HepG2 (cell line): ENCODE measurements around the gene DPP7. TPM values are rescaled to one million over a fixed set of nuclear protein-coding genes. Genes with fewer than 3 reads are reported as not detected.

Experiments used
- AGO2 ChIP-seq: fragments of 200-400 bp; formaldehyde crosslinking; optimal IDR thresholded peaks from 2 replicates; pipeline ENCODE3; 2017; ENCODE audit warnings: mild to moderate bottlenecking, low read depth, low read length, moderate library complexity
- CEBPG ChIP-seq: IDR thresholded peaks from 2 replicates; pipeline ENCODE4 v1.6.1; 2016
- ELF3 ChIP-seq: IDR thresholded peaks from 2 replicates; pipeline ENCODE4 v1.6.1; 2016; ENCODE audit warnings: missing genetic modification reagents, missing compliant biosample characterization
- HMGXB3 ChIP-seq: sonication (generic); formaldehyde crosslinking; IDR thresholded peaks from 2 replicates; pipeline ENCODE4 v1.4.0; 2020; ENCODE audit warnings: missing genetic modification reagents, borderline replicate concordance
- HNF4A ChIP-seq: sonication (generic); formaldehyde crosslinking; IDR thresholded peaks from 2 replicates; pipeline ENCODE4 v1.4.0; 2020; ENCODE audit warnings: missing genetic modification reagents
- KDM2A ChIP-seq: sonication (generic); formaldehyde crosslinking; IDR thresholded peaks from 2 replicates; pipeline ENCODE4 v1.4.0; 2020; ENCODE audit warnings: low read depth, missing genetic modification reagents, borderline replicate concordance
- MAZ ChIP-seq, 2 experiments: sonication (generic) in 1 of 2; formaldehyde crosslinking in 1 of 2; IDR thresholded peaks; 2 replicates each; pipeline versions ENCODE4 v1.5.0 to v1.6.1; 2012 to 2020; ENCODE audit warnings: low read depth in 2 of 2, mild to moderate bottlenecking in 2 of 2, borderline replicate concordance in 1 of 2, improper control_type of control experiment in 1 of 2, low read length in 1 of 2, missing genetic modification reagents in 1 of 2, moderate library complexity in 1 of 2
- MLLT10 ChIP-seq: sonication (generic); formaldehyde crosslinking; IDR thresholded peaks from 2 replicates; pipeline ENCODE4 v1.4.0; 2020; ENCODE audit warnings: missing genetic modification reagents
- MXD4 ChIP-seq: IDR thresholded peaks from 2 replicates; pipeline ENCODE4 v1.6.1; 2016; ENCODE audit warnings: mild to moderate bottlenecking, missing biosample characterization, missing genetic modification reagents
- NR2F6 ChIP-seq, 2 experiments: IDR thresholded peaks; 2 replicates each; pipeline ENCODE4 v1.6.1; 2016; ENCODE audit warnings: antibody characterized with exemption in 1 of 2, mild to moderate bottlenecking in 1 of 2
- PRMT3 ChIP-seq: sonication (generic); formaldehyde crosslinking; IDR thresholded peaks from 2 replicates; pipeline ENCODE4 v1.8.1; 2022; ENCODE audit warnings: low read depth, mild to moderate bottlenecking, moderate library complexity, missing genetic modification reagents, borderline replicate concordance
- TFAP4 ChIP-seq: sonication (generic); IDR thresholded peaks from 2 replicates; pipeline ENCODE4 v1.6.1; 2016; ENCODE audit warnings: low read depth, borderline replicate concordance
- ZBTB2 ChIP-seq: sonication (generic); formaldehyde crosslinking; IDR thresholded peaks from 2 replicates; pipeline ENCODE4 v1.8.0; 2022; ENCODE audit warnings: low read depth, missing genetic modification reagents
- ZBTB38 ChIP-seq: sonication (generic); formaldehyde crosslinking; IDR thresholded peaks from 2 replicates; pipeline ENCODE4 v1.5.1; 2020; ENCODE audit warnings: mild to moderate bottlenecking, missing genetic modification reagents
- ZBTB4 ChIP-seq: sonication (generic); formaldehyde crosslinking; IDR thresholded peaks from 2 replicates; pipeline ENCODE4 v1.4.0; 2020; ENCODE audit warnings: missing genetic modification reagents, mild to moderate bottlenecking, borderline replicate concordance
- ZNF331 ChIP-seq: sonication (generic); formaldehyde crosslinking; IDR thresholded peaks from 2 replicates; pipeline ENCODE4 v1.4.0; 2020; ENCODE audit warnings: missing genetic modification reagents
- ZNF550 ChIP-seq: sonication (generic); formaldehyde crosslinking; IDR thresholded peaks from 2 replicates; pipeline ENCODE4 v1.4.0; 2020; ENCODE audit warnings: mild to moderate bottlenecking, missing genetic modification reagents, borderline replicate concordance
- ZNF792 ChIP-seq: IDR thresholded peaks from 2 replicates; pipeline ENCODE4 v1.6.1; 2016
- polyA plus RNA-seq, 8 experiments: library from polyadenylated mRNA; depleted of rRNA in 3 of 8; stranded (reverse) in 7 of 8; unstranded in 1 of 8; fragments of >200 nt; fragmentation: Illumina TruSeq in 4 of 8; extraction: Trizol in 4 of 8; gene quantifications; 2 replicates each; pipeline versions ENCODE4 v1.2.1 to v1.2.3, GENCODE V29; 2011 to 2016; ENCODE audit warnings: low read depth in 4 of 8, missing spikeins in 1 of 8, mixed read lengths in 1 of 8; ENCODE audit not compliant: insufficient read depth in 1 of 8
- total RNA-seq, 5 experiments: library from RNA; depleted of rRNA; stranded (reverse); fragments of >200 nt; fragmentation: Illumina TruSeq; extraction: Trizol; gene quantifications; 2 replicates each; pipeline ENCODE4 v1.2.3, GENCODE V29; 2016; ENCODE audit warnings: low read depth in 1 of 5

DPP7 gene
- total and polyA plus RNA-seq, 2 of the 13 experiments (the other 11 are each of a cell fraction or from before 2014, with no cell fraction given): 1.2 to 4.5 TPM

- TF ChIP-seq ZBTB4: 0 out of 2 replicates have a peak, but pooled peaks have one; percentile 50
- peak; percentile 77; the same call in 1 of the 2 replicates for TF ChIP-seq ZNF792
- TF ChIP-seq ZBTB2 (CRISPR knock-in tag): no peak
- peak; percentile 93 for TF ChIP-seq ZBTB38
- no peak for TF ChIP-seq NR2F6 (IDR thresholded peaks at IDR 0.05)
- 0 out of 2 replicates have a peak, but pooled peaks have one; percentile 45 for TF ChIP-seq NR2F6 (CRISPR knock-in tag; IDR thresholded peaks at IDR 0.05)
- no peak for TF ChIP-seq ZNF550
- TF ChIP-seq HNF4A (CRISPR knock-in tag): peak; percentile 31; the same call in 1 of the 2 replicates
- TF ChIP-seq MXD4 (CRISPR knock-in tag): peak; percentile 59; the same call in 1 of the 2 replicates
- TF ChIP-seq TFAP4: no peak
- peak; percentile 54; the same call in 1 of the 2 replicates for TF ChIP-seq ELF3
- no peak for TF ChIP-seq MAZ (IDR thresholded peaks at IDR 0.05; ENCODE audit: borderline replicate concordance, low read depth, low read length)
- no peak for TF ChIP-seq MAZ (CRISPR knock-in tag; IDR thresholded peaks at IDR 0.05; ENCODE audit: low read depth)
- no peak for TF ChIP-seq HMGXB3 (CRISPR knock-in tag)
- no peak for TF ChIP-seq PRMT3 (CRISPR knock-in tag)
- peak; percentile 92 for TF ChIP-seq KDM2A (CRISPR knock-in tag)
- TF ChIP-seq ZNF331 (CRISPR knock-in tag): peak; percentile 30; the same call in 1 of the 2 replicates
- TF ChIP-seq MLLT10 (CRISPR knock-in tag): no peak
- TF ChIP-seq AGO2: peak; percentile 31
- TF ChIP-seq CEBPG (CRISPR knock-in tag): no peak
Observed at GRCh38 chr9:137064027-137064879, 50.3 kb downstream of the DPP7 start (continued).
